ENCODE results near the gene FOXL3. TPM values are rescaled to one million over a fixed set of nuclear protein-coding genes. Genes with fewer than 3 reads are reported as not detected.
A peak's percentile ranks its signal among the peaks of the same experiment; 100 is the strongest.
"Not testable (repeated sequence)": the region's sequence is repeated elsewhere in the genome, so short reads cannot be mapped to it uniquely, and the experiment has no call there.

Gene FOXL3
- total RNA-seq, 1 donor from 2014 or later = not detected

DNA sequence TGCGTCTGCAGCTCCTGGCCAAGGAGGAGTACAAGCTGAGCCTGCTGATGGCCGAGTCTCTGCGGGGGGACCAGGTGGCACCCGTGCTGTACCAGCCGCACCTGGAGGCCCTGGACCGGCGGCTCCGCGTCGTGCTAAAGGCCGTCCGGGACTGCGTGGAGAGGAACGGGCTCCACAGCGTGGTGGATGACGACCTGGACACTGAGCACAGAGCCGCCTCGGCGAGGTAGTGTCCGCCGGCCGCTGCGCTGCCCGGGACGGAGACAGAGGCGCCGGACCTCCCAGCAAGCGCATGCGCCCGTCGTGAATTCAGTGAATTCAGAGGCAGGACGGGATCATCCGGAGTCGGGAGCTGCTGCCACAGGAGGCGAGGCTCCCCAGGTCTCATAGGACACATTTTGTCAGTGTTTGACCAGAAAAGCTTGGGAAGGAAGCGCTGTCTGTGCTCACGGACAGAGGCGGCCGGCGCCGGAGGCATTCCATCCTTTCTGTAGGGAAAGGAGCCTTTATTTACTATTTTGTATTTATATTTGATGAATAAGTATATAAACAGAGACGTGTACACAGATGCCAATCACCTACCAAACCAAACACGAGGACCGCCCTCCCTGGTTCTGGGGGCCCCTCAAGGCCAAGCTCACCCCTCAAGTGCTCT lies 30.1 kb upstream of the FOXL3 start:
- TF ChIP-seq, protein P1, sequence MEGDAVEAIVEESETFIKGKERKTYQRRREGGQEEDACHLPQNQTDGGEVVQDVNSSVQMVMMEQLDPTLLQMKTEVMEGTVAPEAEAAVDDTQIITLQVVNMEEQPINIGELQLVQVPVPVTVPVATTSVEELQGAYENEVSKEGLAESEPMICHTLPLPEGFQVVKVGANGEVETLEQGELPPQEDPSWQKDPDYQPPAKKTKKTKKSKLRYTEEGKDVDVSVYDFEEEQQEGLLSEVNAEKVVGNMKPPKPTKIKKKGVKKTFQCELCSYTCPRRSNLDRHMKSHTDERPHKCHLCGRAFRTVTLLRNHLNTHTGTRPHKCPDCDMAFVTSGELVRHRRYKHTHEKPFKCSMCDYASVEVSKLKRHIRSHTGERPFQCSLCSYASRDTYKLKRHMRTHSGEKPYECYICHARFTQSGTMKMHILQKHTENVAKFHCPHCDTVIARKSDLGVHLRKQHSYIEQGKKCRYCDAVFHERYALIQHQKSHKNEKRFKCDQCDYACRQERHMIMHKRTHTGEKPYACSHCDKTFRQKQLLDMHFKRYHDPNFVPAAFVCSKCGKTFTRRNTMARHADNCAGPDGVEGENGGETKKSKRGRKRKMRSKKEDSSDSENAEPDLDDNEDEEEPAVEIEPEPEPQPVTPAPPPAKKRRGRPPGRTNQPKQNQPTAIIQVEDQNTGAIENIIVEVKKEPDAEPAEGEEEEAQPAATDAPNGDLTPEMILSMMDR (conservative IDR thresholded peaks at IDR 0.05) = no peak
- Mint-ChIP-seq H3K9me3 (no peaks in the 10 kb centered on the region), H3K27ac (no peak overlapping the region), H3K27me3 (no peaks in the 10 kb centered on the region), H3K4me3 (no peak overlapping the region), H3K4me1 (ENCODE audit: unreplicated experiment) (no peaks in the 10 kb centered on the region), H3K36me3 (peaks cover 5% of the 10 kb centered on the region)
- DNase-seq (ENCODE audit: extremely low spot score, unreplicated experiment) = no peak

GRCh38 chr7:260441-261281 lies 29.3 kb upstream of the FOXL3 start:
- Mint-ChIP-seq H3K4me1 (ENCODE audit: unreplicated experiment) (no peaks in the 10 kb centered on the region), H3K4me3 (no peak overlapping the region), H3K9me3 (no peaks in the 10 kb centered on the region), H3K27ac (no peak overlapping the region), H3K36me3 (peaks cover 5% of the 10 kb centered on the region), H3K27me3 (no peaks in the 10 kb centered on the region)
- TF ChIP-seq, protein P1 (conservative IDR thresholded peaks at IDR 0.05) = no peak
- no peak for DNase-seq (ENCODE audit: extremely low spot score, unreplicated experiment)

- Mint-ChIP-seq H3K27me3 (no peaks in the 10 kb centered on the region), H3K36me3 (peaks cover 5% of the 10 kb centered on the region), H3K27ac (no peak overlapping the region), H3K9me3 (no peaks in the 10 kb centered on the region), H3K4me1 (ENCODE audit: unreplicated experiment) (no peaks in the 10 kb centered on the region), H3K4me3 (no peak overlapping the region)
- TF ChIP-seq, protein P1 (conservative IDR thresholded peaks at IDR 0.05) = no peak
- DNase-seq (ENCODE audit: extremely low spot score, unreplicated experiment) = no peak
Observed at GRCh38 chr7:261341-262250, 28.4 kb upstream of the FOXL3 start.

GRCh38 chr7:262251-262572 lies 27.8 kb upstream of the FOXL3 start:
- DNase-seq (ENCODE audit: extremely low spot score, unreplicated experiment) = no peak
- H3K9me3 Mint-ChIP-seq = no peaks in the 10 kb centered on the region
- H3K27me3 Mint-ChIP-seq = no peaks in the 10 kb centered on the region
- H3K4me1 Mint-ChIP-seq (ENCODE audit: unreplicated experiment) = no peaks in the 10 kb centered on the region
- H3K36me3 Mint-ChIP-seq = peaks cover 5% of the 10 kb centered on the region
- TF ChIP-seq, protein P1 (conservative IDR thresholded peaks at IDR 0.05) = no peak
- H3K4me3 Mint-ChIP-seq = no peak overlapping the region
- peak overlapping the region; percentile 53 for H3K27ac Mint-ChIP-seq

DNA sequence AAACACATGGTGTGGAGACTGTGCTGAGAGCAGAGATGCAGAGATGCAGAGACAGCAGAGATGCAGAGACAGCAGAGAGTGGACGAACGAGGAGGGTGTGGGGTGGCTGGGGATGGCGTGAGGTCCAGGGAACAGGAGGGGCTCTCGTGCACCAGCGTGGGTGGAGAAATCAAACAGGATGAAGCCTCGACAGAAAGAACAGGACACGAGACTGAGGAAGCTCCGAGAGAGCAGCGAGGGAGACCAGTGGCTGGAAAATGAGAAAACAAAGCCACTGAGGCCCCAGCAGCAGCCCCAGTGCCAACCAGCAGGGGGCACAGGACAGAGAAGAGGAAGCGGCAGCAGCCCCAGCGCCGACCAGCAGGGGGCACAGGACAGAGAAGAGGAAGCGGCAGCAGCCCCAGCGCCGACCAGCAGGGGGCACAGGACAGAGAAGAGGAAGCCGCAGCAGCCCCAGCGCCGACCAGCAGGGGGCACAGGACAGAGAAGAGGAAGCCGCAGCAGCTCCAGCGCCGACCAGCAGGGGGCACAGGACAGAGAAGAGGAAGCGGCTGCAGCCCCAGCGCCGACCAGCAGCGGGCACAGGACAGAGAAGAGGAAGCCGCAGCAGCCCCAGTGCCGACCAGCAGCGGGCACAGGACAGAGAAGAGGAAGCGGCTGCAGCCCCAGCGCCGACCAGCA lies 27.2 kb upstream of the FOXL3 start:
- H3K27me3 Mint-ChIP-seq; H3K9me3 Mint-ChIP-seq; DNase-seq (ENCODE audit: extremely low spot score, unreplicated experiment); H3K4me1 Mint-ChIP-seq (ENCODE audit: unreplicated experiment); H3K4me3 Mint-ChIP-seq; H3K36me3 Mint-ChIP-seq: not testable (repeated sequence)
- peak overlapping the region; percentile 53 for H3K27ac Mint-ChIP-seq
- TF ChIP-seq, protein P1 (conservative IDR thresholded peaks at IDR 0.05) = peak; percentile 69

All from type B pancreatic cell (in vitro differentiated cells).